ENCODE data around the gene GRM2. TPM values are rescaled to one million over a fixed set of nuclear protein-coding genes. Genes with fewer than 3 reads are reported as not detected.
A peak's percentile ranks its signal among the peaks of the same experiment; 100 is the strongest.

GRM2 gene
- total RNA-seq, result 1 to 10 TPM; 1.5 to 6.9 (median 2.2) TPM
- 0.53 TPM for total RNA-seq (2013)
- 0.16 to 3.7 (median 2.2) reads per million in 29 experiments for total RNA-seq

DNA sequence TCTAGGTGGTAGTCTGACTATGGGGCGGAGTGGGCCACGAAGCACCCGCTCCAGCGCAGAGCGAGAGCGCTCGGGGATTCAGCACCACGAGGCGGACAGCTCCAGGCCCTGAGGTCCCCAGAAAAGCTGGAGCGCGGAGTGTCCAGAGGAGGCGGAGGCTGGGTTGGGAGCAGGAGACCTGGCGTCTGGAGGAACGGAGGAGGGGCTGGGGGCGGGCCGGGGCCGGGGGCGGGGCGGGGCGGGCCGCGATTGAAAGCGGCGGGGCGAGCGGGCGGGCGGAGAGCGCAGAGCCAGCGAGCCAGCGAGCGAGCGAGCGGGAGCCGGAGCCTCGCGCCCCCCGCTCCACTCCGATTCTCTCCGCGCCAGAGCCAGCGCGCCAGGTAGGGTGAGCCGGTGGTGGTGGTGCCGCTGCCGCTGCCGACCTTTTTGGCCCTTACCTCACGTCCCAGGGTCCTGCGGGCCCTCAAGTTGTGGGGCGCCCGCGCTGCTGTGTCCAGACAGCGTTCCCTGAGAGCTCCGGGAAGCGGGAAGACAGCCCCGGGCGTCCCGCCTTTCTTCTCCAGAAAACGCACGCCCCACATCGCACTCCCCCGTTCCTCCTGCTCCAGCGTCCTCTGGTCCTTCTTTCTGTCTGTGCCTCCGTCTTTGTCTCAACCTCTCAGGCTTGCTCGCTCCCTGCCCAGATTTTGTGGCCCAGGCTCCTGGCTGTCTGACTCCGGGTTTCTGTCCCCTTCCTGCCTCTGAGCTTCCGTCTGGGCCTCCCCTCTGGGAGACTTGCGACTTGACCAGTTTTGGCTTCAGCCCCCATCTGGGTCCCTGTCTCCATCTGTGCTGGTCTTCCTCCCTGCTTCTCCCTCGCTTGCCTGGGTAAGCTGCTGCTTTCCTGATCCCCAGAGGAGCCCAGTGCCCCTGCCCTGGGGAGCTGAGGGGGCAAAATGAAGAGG is at the start of gene GRM2:
Gene GRM2 (plus strand): TSS at position 281 of the 944 bp plus-strand sequence. CDS start 1,916 bp downstream, outside the sequence.
- no peaks in the 10 kb centered on the region for H3K9me3 Mint-ChIP-seq
- Histone ChIP-seq H3K4me3 (ENCODE audit: control insufficient read depth in 1 of 2, extremely low read depth in 1 of 2, low read length in 1 of 2) (peak within 1 kb of the TSS in 1 of 2 donors; percentile 60), H3K27ac (ENCODE audit: low read length) (no peak within 1 kb of the TSS), H3K4me1 (ENCODE audit: control insufficient read depth in 1 of 2, extremely low read depth in 1 of 2, insufficient read depth in 2 of 2, low read length in 2 of 2) (peaks cover 4 to 11% of the 10 kb centered on the region in 2 experiments), H3K36me3 (ENCODE audit: control insufficient read depth in 2 of 2, extremely low read depth in 1 of 2, insufficient read depth in 1 of 2, low read length in 1 of 2) (peaks cover 9 to 35% of the 10 kb centered on the region in 2 donors), H3K9me3 (no peaks in the 10 kb centered on the region), H3K27me3 (replicated peaks in 1 of 2; ENCODE audit: control insufficient read depth in 2 of 2, extremely low read depth in 1 of 2, insufficient read depth in 2 of 2, low read length in 1 of 2) (no peaks in the 10 kb centered on the region)
- peak within 1 kb of the TSS in 1 of 3 donors; percentile 62 for H3K4me3 Mint-ChIP-seq
- H3K4me1 Mint-ChIP-seq, result peaks cover 26 to 35% (median 26%) of the 10 kb centered on the region in 3 donors
- peaks cover 13% of the 10 kb centered on the region for H3K36me3 Mint-ChIP-seq
- 43% methylated on average over 50 of the region's 69 CpGs for WGBS (ENCODE audit: insufficient coverage)
- ATAC-seq (replicated peaks in 1 of 4) (peak in 3 of 4 experiments; percentile 42 to 85 (median 46)), DNase-seq (peak in 17 of 35 experiments; percentile 8 to 39 (median 25))
- CTCF ChIA-PET, result no interaction called here
- peak within 1 kb of the TSS in 1 of 2 donors; percentile 28 for H3K27ac Mint-ChIP-seq
- POLR2A ChIA-PET, result no interaction called here
- H3K27me3 Mint-ChIP-seq, result no peaks in the 10 kb centered on the region

DNA sequence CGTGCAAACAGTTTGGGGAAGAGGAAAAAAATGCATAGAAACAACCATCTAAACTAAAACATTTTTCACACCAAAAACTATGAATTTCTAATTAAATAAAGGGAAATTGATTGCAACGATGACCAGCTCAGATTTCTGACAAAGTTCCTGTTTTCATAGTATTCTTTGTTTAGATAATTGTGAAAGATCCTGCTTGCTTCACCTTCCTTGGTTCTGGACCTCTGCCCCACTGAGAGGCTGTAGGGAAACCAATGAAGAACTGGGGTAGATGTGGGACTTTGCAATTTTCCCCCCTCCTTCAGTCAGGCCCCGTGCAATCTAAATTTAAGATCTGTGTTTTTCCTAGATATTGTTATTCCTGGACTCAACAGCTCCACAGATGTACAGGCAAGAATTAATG is 49.6 kb upstream of the GRM2 start:
- Mint-ChIP-seq H3K9me3 (peaks cover 0 to 2% (median 0%) of the 10 kb centered on the region in 3 donors), H3K36me3 (peaks cover 67% of the 10 kb centered on the region), H3K27ac (no peak overlapping the region), H3K4me3 (no peak overlapping the region), H3K27me3 (no peaks in the 10 kb centered on the region), H3K4me1 (no peaks in the 10 kb centered on the region)
- peaks cover 5 to 47% of the 10 kb centered on the region in 2 donors for H3K36me3 ChIP-seq (ENCODE audit: control insufficient read depth in 2 of 2, extremely low read depth in 1 of 2, insufficient read depth in 1 of 2, low read length in 1 of 2)
- no peaks in the 10 kb centered on the region for H3K4me1 ChIP-seq (ENCODE audit: control insufficient read depth in 1 of 2, extremely low read depth in 1 of 2, insufficient read depth in 2 of 2, low read length in 2 of 2)
- ATAC-seq (replicated peaks in 1 of 4) (no peak), DNase-seq (no peak)
- H3K4me3 ChIP-seq (ENCODE audit: control insufficient read depth in 1 of 2, extremely low read depth in 1 of 2, low read length in 1 of 2), result no peak overlapping the region
- H3K9me3 ChIP-seq, result no peaks in the 10 kb centered on the region
- no CpG with 5 or more reads among the region's 3 CpGs for WGBS (ENCODE audit: insufficient coverage)
- no peaks in the 10 kb centered on the region for H3K27me3 ChIP-seq (replicated peaks in 1 of 2; ENCODE audit: control insufficient read depth in 2 of 2, extremely low read depth in 1 of 2, insufficient read depth in 2 of 2, low read length in 1 of 2)
- ChIA-PET CTCF (no interaction called here), POLR2A (no interaction called here)
- no peak overlapping the region for H3K27ac ChIP-seq (ENCODE audit: low read length)

DNA sequence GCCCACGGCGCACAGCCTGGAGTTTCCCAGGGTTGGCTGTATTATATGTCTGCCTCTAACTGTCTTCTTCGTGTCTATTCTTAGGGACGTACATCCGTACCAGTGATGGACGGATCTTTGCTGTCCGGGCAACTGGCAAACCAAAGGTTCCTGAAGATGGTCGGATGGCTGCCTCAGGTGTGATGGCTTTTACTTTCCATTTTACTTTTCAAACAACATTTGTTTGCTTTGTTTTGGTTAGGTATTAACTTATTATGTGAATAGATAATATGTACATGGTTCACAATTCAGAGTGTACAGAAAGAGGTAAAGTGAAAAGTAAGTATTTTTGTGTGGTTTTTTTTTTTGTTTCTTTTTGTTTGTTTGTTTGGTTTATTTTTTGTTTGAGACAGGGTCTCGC is 46.9 kb upstream of the GRM2 start:
- CTCF ChIA-PET, result interaction anchor here in 1 of 2 donors (0.7 kb wide), 1 partner anchor 22 kb away, joined by 3 read pairs; no protein-coding TSS in a partner anchor
- H3K4me1 Mint-ChIP-seq, result no peaks in the 10 kb centered on the region
- no peak overlapping the region for H3K4me3 ChIP-seq (ENCODE audit: control insufficient read depth in 1 of 2, extremely low read depth in 1 of 2, low read length in 1 of 2)
- ATAC-seq (replicated peaks in 1 of 4), result no peak
- H3K9me3 Mint-ChIP-seq, result no peaks in the 10 kb centered on the region
- no peaks in the 10 kb centered on the region for H3K27me3 Mint-ChIP-seq
- peaks cover 76% of the 10 kb centered on the region for H3K36me3 Mint-ChIP-seq
- H3K27me3 ChIP-seq (replicated peaks in 1 of 2; ENCODE audit: control insufficient read depth in 2 of 2, extremely low read depth in 1 of 2, insufficient read depth in 2 of 2, low read length in 1 of 2), result no peaks in the 10 kb centered on the region
- POLR2A ChIA-PET, result interaction anchor here in 1 of 2 donors (0.6 kb wide), 1 partner anchor 29 kb away, joined by 5 read pairs; no protein-coding TSS in a partner anchor
- no peaks in the 10 kb centered on the region for H3K9me3 ChIP-seq
- H3K36me3 ChIP-seq (ENCODE audit: control insufficient read depth in 2 of 2, extremely low read depth in 1 of 2, insufficient read depth in 1 of 2, low read length in 1 of 2), result peaks cover 5 to 62% of the 10 kb centered on the region in 2 donors
- no peak for DNase-seq
- peak overlapping the region in 1 of 2 donors; percentile 59 for H3K27ac Mint-ChIP-seq
- H3K27ac ChIP-seq (ENCODE audit: low read length), result no peak overlapping the region
- H3K4me1 ChIP-seq (ENCODE audit: control insufficient read depth in 1 of 2, extremely low read depth in 1 of 2, insufficient read depth in 2 of 2, low read length in 2 of 2), result no peaks in the 10 kb centered on the region
- no peak overlapping the region for H3K4me3 Mint-ChIP-seq
- WGBS (ENCODE audit: insufficient coverage), result 100% methylated on average over 4 of the region's 9 CpGs

DNA sequence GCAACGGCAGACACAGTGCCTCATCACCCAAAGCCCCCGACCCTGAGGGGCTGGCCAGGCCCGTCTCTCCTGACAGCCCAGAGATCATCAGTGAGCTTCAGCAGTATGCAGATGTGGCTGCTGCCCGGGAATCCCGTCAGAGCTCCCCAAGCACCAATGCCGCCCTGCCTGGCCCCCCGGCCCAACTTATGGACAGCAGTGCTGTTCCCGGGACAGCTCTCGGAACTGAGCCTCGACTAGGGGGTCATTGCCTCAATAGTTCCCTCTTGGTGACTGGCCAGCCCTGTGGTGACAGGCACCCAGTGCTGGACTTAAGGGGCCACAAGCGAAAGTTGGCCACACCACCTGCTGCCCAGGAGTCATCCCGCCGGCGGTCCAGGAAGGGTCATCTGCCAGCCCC is 44.4 kb upstream of the GRM2 start:
- Histone ChIP-seq H3K27ac (ENCODE audit: low read length) (no peak overlapping the region), H3K27me3 (replicated peaks in 1 of 2; ENCODE audit: control insufficient read depth in 2 of 2, extremely low read depth in 1 of 2, insufficient read depth in 2 of 2, low read length in 1 of 2) (no peaks in the 10 kb centered on the region), H3K4me3 (ENCODE audit: control insufficient read depth in 1 of 2, extremely low read depth in 1 of 2, low read length in 1 of 2) (no peak overlapping the region), H3K9me3 (no peaks in the 10 kb centered on the region), H3K36me3 (ENCODE audit: control insufficient read depth in 2 of 2, extremely low read depth in 1 of 2, insufficient read depth in 1 of 2, low read length in 1 of 2) (peaks cover 0 to 42% of the 10 kb centered on the region in 2 donors), H3K4me1 (ENCODE audit: control insufficient read depth in 1 of 2, extremely low read depth in 1 of 2, insufficient read depth in 2 of 2, low read length in 2 of 2) (no peaks in the 10 kb centered on the region)
- no peaks in the 10 kb centered on the region for H3K9me3 Mint-ChIP-seq
- DNase-seq (no peak), ATAC-seq (replicated peaks in 1 of 4) (no peak)
- no peaks in the 10 kb centered on the region for H3K27me3 Mint-ChIP-seq
- WGBS (ENCODE audit: insufficient coverage), result 96% methylated on average over 14 of the region's 14 CpGs
- H3K4me1 Mint-ChIP-seq, result peaks cover 2 to 5% (median 5%) of the 10 kb centered on the region in 3 donors
- ChIA-PET POLR2A (no interaction called here), CTCF (no interaction called here)
- H3K36me3 Mint-ChIP-seq, result peaks cover 59% of the 10 kb centered on the region
- no peak overlapping the region for H3K4me3 Mint-ChIP-seq
- no peak overlapping the region for H3K27ac Mint-ChIP-seq

DNA sequence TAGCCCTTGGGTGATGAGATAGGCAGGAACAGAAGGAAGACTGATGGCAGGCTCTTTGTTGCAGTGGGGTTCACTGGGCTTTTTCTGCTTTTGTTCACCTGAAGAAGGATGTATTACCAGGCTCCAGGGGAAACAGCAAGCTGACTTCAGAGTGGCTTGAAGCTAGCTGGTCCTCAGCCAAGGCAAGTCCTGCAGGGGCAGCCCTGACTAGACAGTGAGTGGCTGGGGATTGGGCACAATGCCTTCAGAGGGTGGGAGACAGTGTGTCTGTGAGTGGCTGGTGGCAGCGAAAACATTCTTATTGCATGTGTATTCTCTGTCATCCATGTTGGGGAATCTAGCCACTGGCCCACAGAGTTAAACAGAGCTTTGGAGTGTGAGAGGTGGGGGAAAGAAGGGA is 38.1 kb upstream of the GRM2 start:
- no CpG with 5 or more reads among the region's 1 CpG for WGBS (ENCODE audit: insufficient coverage)
- Histone ChIP-seq H3K4me3 (ENCODE audit: control insufficient read depth in 1 of 2, extremely low read depth in 1 of 2, low read length in 1 of 2) (no peak overlapping the region), H3K36me3 (ENCODE audit: control insufficient read depth in 2 of 2, extremely low read depth in 1 of 2, insufficient read depth in 1 of 2, low read length in 1 of 2) (no peaks in the 10 kb centered on the region), H3K9me3 (no peaks in the 10 kb centered on the region), H3K27me3 (replicated peaks in 1 of 2; ENCODE audit: control insufficient read depth in 2 of 2, extremely low read depth in 1 of 2, insufficient read depth in 2 of 2, low read length in 1 of 2) (no peaks in the 10 kb centered on the region), H3K4me1 (ENCODE audit: control insufficient read depth in 1 of 2, extremely low read depth in 1 of 2, insufficient read depth in 2 of 2, low read length in 2 of 2) (peaks cover 16 to 42% of the 10 kb centered on the region in 2 experiments), H3K27ac (ENCODE audit: low read length) (no peak overlapping the region)
- peak overlapping the region in 1 of 3 donors; percentile 92 for H3K4me3 Mint-ChIP-seq
- H3K27me3 Mint-ChIP-seq, result no peaks in the 10 kb centered on the region
- peaks cover 10% of the 10 kb centered on the region for H3K36me3 Mint-ChIP-seq
- CTCF ChIA-PET, result interaction anchor here in 1 of 2 donors (0.9 to 3.1 kb wide), 6 partner anchors 13 to 283 kb away, joined by 3 to 33 read pairs (median 20); partner anchors contain the start of genes DCAF1 and MANF
- peaks cover 43 to 50% (median 49%) of the 10 kb centered on the region in 3 donors for H3K4me1 Mint-ChIP-seq
- H3K27ac Mint-ChIP-seq, result peak overlapping the region in 1 of 2 donors; percentile 83
- POLR2A ChIA-PET, result no interaction called here
- H3K9me3 Mint-ChIP-seq, result no peaks in the 10 kb centered on the region
- ATAC-seq (replicated peaks in 1 of 4) (no peak), DNase-seq (no peak)

DNA sequence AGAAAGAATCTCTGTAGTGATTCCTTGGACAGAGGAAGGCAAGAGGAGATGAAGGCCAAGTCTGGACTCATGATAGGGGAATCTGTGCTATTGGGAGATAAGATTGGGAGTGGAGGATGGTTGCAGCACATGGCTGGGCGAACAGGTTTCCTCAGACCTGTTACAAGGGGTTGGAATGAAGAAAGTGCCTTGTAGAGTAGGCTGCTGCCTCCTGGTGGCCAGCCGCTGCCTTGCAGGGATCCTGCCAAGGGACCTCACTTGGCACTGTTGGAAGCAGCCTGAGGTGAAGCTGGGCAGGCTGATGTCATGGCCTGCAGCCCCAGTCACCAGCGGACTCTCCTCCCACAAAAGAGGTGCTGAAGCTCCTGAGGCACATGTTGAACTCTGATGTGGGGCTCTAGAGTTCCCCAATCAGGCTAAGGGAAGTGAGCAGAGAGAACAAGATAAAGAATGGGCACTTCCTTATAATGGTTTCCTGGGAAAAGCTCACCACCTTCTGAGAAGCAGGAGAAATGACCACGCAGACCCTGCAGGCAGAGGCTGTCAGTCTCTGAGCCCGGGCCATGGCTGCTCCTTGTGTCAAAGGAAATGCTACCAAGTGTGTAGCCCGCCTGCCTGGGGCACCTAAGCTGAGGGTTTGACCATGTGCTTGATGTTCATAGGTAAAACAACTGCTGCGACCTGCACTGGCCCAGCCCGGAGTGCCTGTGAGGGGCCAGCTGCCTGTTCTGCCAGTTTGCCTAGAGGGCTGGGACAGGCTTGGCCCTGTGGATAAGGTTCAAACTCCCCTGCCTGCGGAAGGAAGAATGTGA is 37.4 kb upstream of the GRM2 start:
- peaks cover 4% of the 10 kb centered on the region for H3K36me3 Mint-ChIP-seq
- 51% methylated on average over 6 of the region's 9 CpGs for WGBS (ENCODE audit: insufficient coverage)
- peak; percentile 37 to 84 (median 68) for DNase-seq
- H3K27ac Mint-ChIP-seq, result peak overlapping the region; percentile 77 to 84
- H3K27me3 Mint-ChIP-seq, result no peaks in the 10 kb centered on the region
- CTCF ChIA-PET, result interaction anchor here (0.6 to 3.1 kb wide), 16 partner anchors 10 to 284 kb away, joined by 3 to 33 read pairs (median 4); partner anchors contain the start of genes DCAF1 (in 1 of the 2), MANF (in 1 of the 2) and RRP9 (in 1 of the 2)
- no peaks in the 10 kb centered on the region for H3K9me3 ChIP-seq
- no peaks in the 10 kb centered on the region for H3K27me3 ChIP-seq (replicated peaks in 1 of 2; ENCODE audit: control insufficient read depth in 2 of 2, extremely low read depth in 1 of 2, insufficient read depth in 2 of 2, low read length in 1 of 2)
- peak overlapping the region; percentile 75 for H3K27ac ChIP-seq (ENCODE audit: low read length)
- peaks cover 0 to 4% of the 10 kb centered on the region in 2 donors for H3K36me3 ChIP-seq (ENCODE audit: control insufficient read depth in 2 of 2, extremely low read depth in 1 of 2, insufficient read depth in 1 of 2, low read length in 1 of 2)
- no peaks in the 10 kb centered on the region for H3K9me3 Mint-ChIP-seq
- peaks cover 20 to 49% of the 10 kb centered on the region in 2 experiments for H3K4me1 ChIP-seq (ENCODE audit: control insufficient read depth in 1 of 2, extremely low read depth in 1 of 2, insufficient read depth in 2 of 2, low read length in 2 of 2)
- ATAC-seq (replicated peaks in 1 of 4), result no peak
- H3K4me1 Mint-ChIP-seq, result peaks cover 50 to 57% (median 56%) of the 10 kb centered on the region in 3 donors
- H3K4me3 Mint-ChIP-seq, result peak overlapping the region; percentile 49 to 92 (median 88)
- H3K4me3 ChIP-seq (ENCODE audit: control insufficient read depth in 1 of 2, extremely low read depth in 1 of 2, low read length in 1 of 2), result no peak overlapping the region
- POLR2A ChIA-PET, result interaction anchor here (1.1 to 1.5 kb wide), 2 partner anchors 12 to 13 kb away, joined by 5 to 8 read pairs; no protein-coding TSS in a partner anchor

Data from T-cell (primary cell).